ENCODE data around the gene ANTXR1. TPM values are rescaled to one million over a fixed set of nuclear protein-coding genes. Genes with fewer than 3 reads are reported as not detected.
A peak's percentile ranks its signal among the peaks of the same experiment; 100 is the strongest.
"Not testable (repeated sequence)": the region's sequence is repeated elsewhere in the genome, so short reads cannot be mapped to it uniquely, and the experiment has no call there.

Gene ANTXR1
- total and polyA plus RNA-seq, 5 donors, result 13.8 to 49.4 (median 36.7) TPM

- DNase-seq, result no peak
- Histone ChIP-seq H3K27ac (ENCODE audit: low read length) (no peak overlapping the region), H3K4me1 (ENCODE audit: control insufficient read depth, insufficient read depth, low read length) (no peaks in the 10 kb centered on the region), H3K9me3 (ENCODE audit: control insufficient read depth, low read length) (no peaks in the 10 kb centered on the region), H3K4me3 (ENCODE audit: low read length) (no peak overlapping the region), H3K27me3 (ENCODE audit: control insufficient read depth, insufficient read depth) (no peaks in the 10 kb centered on the region)
- WGBS, result 90% methylated on average over 6 of the region's 6 CpGs
- intact Hi-C loops (cut with DNase I), result no loop called here
- no peak for ATAC-seq
Measured at GRCh38 chr2:69244882-69245281, 231.9 kb downstream of the ANTXR1 start.

GRCh38 chr2:69247583-69247982, 234.6 kb downstream of the ANTXR1 start:
- Histone ChIP-seq H3K4me3 (ENCODE audit: low read length) (no peak overlapping the region), H3K4me1 (ENCODE audit: control insufficient read depth, insufficient read depth, low read length) (no peaks in the 10 kb centered on the region), H3K27ac (ENCODE audit: low read length) (no peak overlapping the region), H3K9me3 (ENCODE audit: control insufficient read depth, low read length) (no peaks in the 10 kb centered on the region), H3K27me3 (ENCODE audit: control insufficient read depth, insufficient read depth) (no peaks in the 10 kb centered on the region)
- DNase-seq (no peak), ATAC-seq (no peak)
- intact Hi-C loops (cut with DNase I), result no loop called here
- WGBS, result 96% methylated on average over 9 of the region's 9 CpGs

GRCh38 chr2:69248232-69248631, 235.3 kb downstream of the ANTXR1 start:
- no peak for ATAC-seq
- H3K27me3 ChIP-seq (ENCODE audit: control insufficient read depth, insufficient read depth), result no peaks in the 10 kb centered on the region
- H3K4me3 ChIP-seq (ENCODE audit: low read length), result no peak overlapping the region
- WGBS, result 74% methylated on average over 4 of the region's 4 CpGs
- H3K27ac ChIP-seq (ENCODE audit: low read length), result no peak overlapping the region
- no peak for DNase-seq
- intact Hi-C loops (cut with DNase I), result no loop called here
- no peaks in the 10 kb centered on the region for H3K9me3 ChIP-seq (ENCODE audit: control insufficient read depth, low read length)
- no peaks in the 10 kb centered on the region for H3K4me1 ChIP-seq (ENCODE audit: control insufficient read depth, insufficient read depth, low read length)

GRCh38 chr2:69250981-69251380, 238.0 kb downstream of the ANTXR1 start:
- 89% methylated on average over 1 of the region's 1 CpG for WGBS
- Histone ChIP-seq H3K4me1 (ENCODE audit: control insufficient read depth, insufficient read depth, low read length) (peaks cover 2% of the 10 kb centered on the region), H3K27ac (ENCODE audit: low read length) (no peak overlapping the region), H3K27me3 (ENCODE audit: control insufficient read depth, insufficient read depth) (no peaks in the 10 kb centered on the region), H3K9me3 (ENCODE audit: control insufficient read depth, low read length) (no peaks in the 10 kb centered on the region), H3K4me3 (ENCODE audit: low read length) (no peak overlapping the region)
- no peak for DNase-seq
- no peak for ATAC-seq
- intact Hi-C loops (cut with DNase I), result no loop called here

- WGBS, result 86% methylated on average over 2 of the region's 2 CpGs
- DNase-seq (no peak), ATAC-seq (no peak)
- Histone ChIP-seq H3K4me1 (ENCODE audit: control insufficient read depth, insufficient read depth, low read length) (peaks cover 2% of the 10 kb centered on the region), H3K4me3 (ENCODE audit: low read length) (no peak overlapping the region), H3K27ac (ENCODE audit: low read length) (no peak overlapping the region), H3K9me3 (ENCODE audit: control insufficient read depth, low read length) (no peaks in the 10 kb centered on the region), H3K27me3 (ENCODE audit: control insufficient read depth, insufficient read depth) (no peaks in the 10 kb centered on the region)
- intact Hi-C loops (cut with DNase I), result no loop called here
Measured at GRCh38 chr2:69251943-69252342, 239.0 kb downstream of the ANTXR1 start.

- no peaks in the 10 kb centered on the region for H3K9me3 ChIP-seq (ENCODE audit: control insufficient read depth, low read length)
- 50% methylated on average over 2 of the region's 2 CpGs for WGBS
Measured at GRCh38 chr2:69253112-69253511, 240.1 kb downstream of the ANTXR1 start.

GRCh38 chr2:69253611-69254301, 240.8 kb downstream of the ANTXR1 start:
- Histone ChIP-seq H3K9me3 (ENCODE audit: control insufficient read depth, low read length) (no peaks in the 10 kb centered on the region), H3K4me1 (ENCODE audit: control insufficient read depth, insufficient read depth, low read length) (peaks cover 2% of the 10 kb centered on the region), H3K4me3 (ENCODE audit: low read length) (no peak overlapping the region), H3K27me3 (ENCODE audit: control insufficient read depth, insufficient read depth) (no peaks in the 10 kb centered on the region), H3K27ac (ENCODE audit: low read length) (no peak overlapping the region)
- ATAC-seq, result peak; percentile 94 to 97
- intact Hi-C loops (cut with DNase I), result no loop called here
- 28% methylated on average over 8 of the region's 8 CpGs for WGBS
- peak in 2 of 3 donors; percentile 55 to 69 for DNase-seq

More at GRCh38 chr2:69253112-69253511, 240.1 kb downstream of the ANTXR1 start:
- Histone ChIP-seq H3K4me1 (ENCODE audit: control insufficient read depth, insufficient read depth, low read length) (peaks cover 2% of the 10 kb centered on the region), H3K4me3 (ENCODE audit: low read length) (no peak overlapping the region), H3K27me3 (ENCODE audit: control insufficient read depth, insufficient read depth) (no peaks in the 10 kb centered on the region), H3K27ac (ENCODE audit: low read length) (no peak overlapping the region)
- intact Hi-C loops (cut with DNase I), result no loop called here
- no peak for DNase-seq
- no peak for ATAC-seq

- intact Hi-C loops (cut with DNase I), result no loop called here
- ATAC-seq, result no peak
- WGBS, result 52% methylated on average over 3 of the region's 3 CpGs
Measured at GRCh38 chr2:69255760-69256159, 242.8 kb downstream of the ANTXR1 start.

GRCh38 chr2:69259994-69260591, 247.1 kb downstream of the ANTXR1 start:
- H3K4me1 ChIP-seq (ENCODE audit: control insufficient read depth, insufficient read depth, low read length); H3K4me3 ChIP-seq (ENCODE audit: low read length); H3K9me3 ChIP-seq (ENCODE audit: control insufficient read depth, low read length); H3K27ac ChIP-seq (ENCODE audit: low read length); ATAC-seq; H3K27me3 ChIP-seq (ENCODE audit: control insufficient read depth, insufficient read depth); intact Hi-C loops (cut with DNase I); DNase-seq: not testable (repeated sequence)
- WGBS, result 87% methylated on average over 12 of the region's 12 CpGs

More at GRCh38 chr2:69255760-69256159, 242.8 kb downstream of the ANTXR1 start:
- Histone ChIP-seq H3K4me1 (ENCODE audit: control insufficient read depth, insufficient read depth, low read length) (peaks cover 2% of the 10 kb centered on the region), H3K9me3 (ENCODE audit: control insufficient read depth, low read length) (peaks cover 2% of the 10 kb centered on the region), H3K4me3 (ENCODE audit: low read length) (no peak overlapping the region), H3K27me3 (ENCODE audit: control insufficient read depth, insufficient read depth) (no peaks in the 10 kb centered on the region), H3K27ac (ENCODE audit: low read length) (no peak overlapping the region)
- DNase-seq, result peak; percentile 19 to 69 (median 60)

- no peak for ATAC-seq
- no peak overlapping the region for H3K27ac ChIP-seq (ENCODE audit: low read length)
- H3K4me1 ChIP-seq (ENCODE audit: control insufficient read depth, insufficient read depth, low read length), result peaks cover 2% of the 10 kb centered on the region
- intact Hi-C loops (cut with DNase I), result no loop called here
- no peak overlapping the region for H3K4me3 ChIP-seq (ENCODE audit: low read length)
- peaks cover 5% of the 10 kb centered on the region for H3K9me3 ChIP-seq (ENCODE audit: control insufficient read depth, low read length)
- no peak for DNase-seq
- no peaks in the 10 kb centered on the region for H3K27me3 ChIP-seq (ENCODE audit: control insufficient read depth, insufficient read depth)
Measured at GRCh38 chr2:69260666-69261065, 247.7 kb downstream of the ANTXR1 start.

GRCh38 chr2:69269330-69269729, 256.4 kb downstream of the ANTXR1 start:
- no peaks in the 10 kb centered on the region for H3K4me1 ChIP-seq (ENCODE audit: control insufficient read depth, insufficient read depth, low read length)
- no peaks in the 10 kb centered on the region for H3K9me3 ChIP-seq (ENCODE audit: control insufficient read depth, low read length)
- H3K27ac ChIP-seq (ENCODE audit: low read length), result no peak overlapping the region
- DNase-seq (no peak), ATAC-seq (no peak)
- H3K4me3 ChIP-seq (ENCODE audit: low read length), result no peak overlapping the region
- intact Hi-C loops (cut with DNase I), result no loop called here
- H3K27me3 ChIP-seq (ENCODE audit: control insufficient read depth, insufficient read depth), result no peaks in the 10 kb centered on the region
- WGBS, result 82% methylated on average over 4 of the region's 4 CpGs
